SK-MEL-5 (cell line): ENCODE measurements around the gene RAB13. TPM values are rescaled to one million over a fixed set of nuclear protein-coding genes. Genes with fewer than 3 reads are reported as not detected.
A peak's percentile ranks its signal among the peaks of the same experiment; 100 is the strongest.

Source experiments
- DNase-seq: peaks from one replicate; pipeline ENCODE4 v3.0.0-alpha.2; 2016; ENCODE audit warnings: low read depth, low spot score
- in situ Hi-C: cut with HindIII; loops from 2 replicates; pipeline ENCODE4 v1.10.0; 2016; ENCODE audit warnings: low sequenced_read_pairs, high pct_unique_total_duplicates, low pct_unique_long_range_greater_than_20kb
- total RNA-seq: library from RNA; depleted of rRNA; stranded (reverse); fragments of >200 nt; shearing (Covaris generic); gene quantifications from 2 replicates; pipeline ENCODE4 v1.2.3, GENCODE V29; 2014

The RAB13 gene
- total RNA-seq, 1 experiment from 2014 or later = 55.6 TPM

DNA sequence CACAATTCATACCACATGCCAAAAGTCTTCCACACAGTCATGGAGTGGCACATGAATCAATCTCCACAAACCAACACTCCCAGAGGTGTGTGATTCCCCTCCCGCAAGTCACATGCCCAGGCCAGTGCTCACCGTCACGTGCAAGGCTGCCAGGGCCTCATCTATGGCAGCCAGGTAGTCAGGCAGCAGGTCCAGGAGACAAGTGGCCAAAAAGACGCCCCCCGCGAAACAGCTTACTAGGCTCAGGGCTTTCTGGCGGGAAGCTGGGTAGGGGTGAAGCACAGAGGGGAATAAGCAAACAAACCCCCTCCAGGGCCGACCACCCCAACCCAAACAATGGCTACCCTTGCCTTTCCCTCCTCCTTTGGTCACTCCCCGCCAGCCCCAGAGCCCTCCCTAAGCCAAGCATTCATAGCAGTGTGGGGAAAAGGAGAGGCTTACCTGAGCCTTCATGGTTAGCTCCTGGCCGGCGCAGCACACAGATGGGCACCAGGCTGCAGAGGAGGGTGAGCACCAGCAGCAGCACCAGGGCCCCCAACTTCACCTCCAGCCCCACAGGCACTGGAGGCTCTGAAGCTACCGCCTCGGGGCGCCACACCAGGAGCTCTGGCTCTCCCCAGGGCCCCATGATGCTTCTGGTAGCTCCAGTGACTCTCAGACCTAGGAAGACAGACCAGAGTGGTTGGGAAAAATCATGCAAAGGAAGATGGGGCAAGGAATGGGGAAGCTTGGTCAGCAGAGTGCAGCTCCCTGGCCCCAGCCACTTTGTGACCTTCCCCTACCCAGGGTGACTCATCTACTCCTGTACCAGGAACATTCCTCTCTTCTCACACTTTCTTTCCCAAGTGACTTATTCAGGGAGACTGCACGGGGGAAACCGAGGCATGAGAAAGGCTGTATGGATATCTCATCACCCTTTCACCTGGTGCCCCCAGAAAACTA lies 23.8 kb downstream of the RAB13 start:
- peak; percentile 42 for DNase-seq
- in situ Hi-C loops = no loop called here

DNA sequence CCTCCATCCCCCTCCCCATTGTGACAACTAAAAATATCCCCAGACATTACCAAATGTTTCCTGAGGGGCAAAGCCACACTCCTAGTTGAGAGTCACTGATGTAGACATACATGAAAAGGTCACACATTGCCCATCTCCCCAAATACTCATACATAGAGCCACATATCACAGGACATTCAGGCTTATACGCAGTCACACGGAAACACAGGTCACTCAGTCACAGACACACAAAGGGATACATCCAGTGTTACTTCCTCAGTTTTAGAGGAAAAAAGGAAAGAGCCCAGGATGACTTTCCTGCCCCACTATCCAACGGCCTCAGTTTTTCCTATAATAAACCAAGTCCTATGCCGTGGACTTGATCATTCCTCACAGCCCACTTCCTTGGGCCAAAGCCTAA lies 24.7 kb downstream of the RAB13 start:
- in situ Hi-C loops = no loop called here
- DNase-seq = no peak

DNA sequence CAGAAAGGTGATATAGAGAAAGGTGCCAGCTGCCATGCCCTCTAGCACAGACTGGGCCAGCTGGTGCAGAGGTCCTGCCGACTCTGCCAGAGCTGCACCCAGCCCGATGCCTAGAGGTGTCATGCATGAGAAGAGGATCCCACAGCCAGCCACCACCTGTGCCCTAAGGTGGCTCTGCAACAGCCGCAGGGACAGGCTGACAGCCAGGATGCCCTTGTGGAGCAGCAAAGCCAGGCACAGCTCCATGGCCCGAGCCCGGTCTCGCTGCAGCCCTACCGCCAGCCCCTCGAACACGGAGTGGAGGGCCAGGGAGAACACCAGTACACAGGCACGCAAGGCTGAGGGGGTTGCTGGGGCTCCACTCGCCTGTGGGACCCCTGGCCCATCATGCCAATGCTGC lies 25.9 kb downstream of the RAB13 start:
- in situ Hi-C loops = no loop called here
- no peak for DNase-seq

DNA sequence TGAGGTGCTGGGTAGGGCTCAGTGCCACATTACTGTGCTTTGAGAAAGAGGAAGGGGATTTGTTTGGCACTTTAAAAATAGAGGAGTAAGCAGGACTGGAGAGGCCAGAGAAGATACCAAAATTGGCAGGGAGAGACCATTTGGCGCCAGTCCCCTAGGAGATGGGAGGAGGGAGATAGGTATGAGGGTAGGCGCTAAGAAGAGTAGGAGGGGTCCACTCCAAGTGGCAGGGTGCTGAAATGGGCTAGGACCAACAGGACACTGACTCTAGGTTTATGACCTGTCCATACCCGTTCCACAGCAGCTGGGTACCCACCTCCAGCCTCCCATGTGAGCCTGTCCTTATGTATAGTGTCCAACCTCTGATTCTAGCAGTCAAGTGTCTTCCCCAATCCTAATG lies 26.7 kb downstream of the RAB13 start:
- no peak for DNase-seq
- in situ Hi-C loops = no loop called here

DNA sequence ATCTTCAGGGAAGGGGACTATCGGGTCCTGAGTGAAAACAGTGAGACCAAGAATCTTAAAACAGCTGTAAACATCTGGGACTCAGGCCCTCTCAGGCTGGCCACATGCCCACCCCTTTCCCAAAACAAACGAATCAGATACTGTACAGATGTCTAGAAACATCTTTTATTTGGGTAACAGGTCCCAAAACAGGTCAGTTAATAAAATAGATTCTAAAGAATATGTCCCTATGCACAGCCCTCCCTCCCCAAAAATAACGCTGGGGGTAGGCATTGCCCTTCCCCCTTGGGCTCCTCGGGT lies 27.2 kb downstream of the RAB13 start:
- no peak for DNase-seq
- in situ Hi-C loops = no loop called here

GRCh38 chr1:153958111-153958960 lies 27.8 kb downstream of the RAB13 start, which contains the start of gene CRTC2:
Gene CRTC2, minus strand, starts transcription at chr1:153958612. Its CDS starts 115 bp downstream, at chr1:153958497.
- DNase-seq = peak; percentile 100
- in situ Hi-C loops = no loop called here

DNA sequence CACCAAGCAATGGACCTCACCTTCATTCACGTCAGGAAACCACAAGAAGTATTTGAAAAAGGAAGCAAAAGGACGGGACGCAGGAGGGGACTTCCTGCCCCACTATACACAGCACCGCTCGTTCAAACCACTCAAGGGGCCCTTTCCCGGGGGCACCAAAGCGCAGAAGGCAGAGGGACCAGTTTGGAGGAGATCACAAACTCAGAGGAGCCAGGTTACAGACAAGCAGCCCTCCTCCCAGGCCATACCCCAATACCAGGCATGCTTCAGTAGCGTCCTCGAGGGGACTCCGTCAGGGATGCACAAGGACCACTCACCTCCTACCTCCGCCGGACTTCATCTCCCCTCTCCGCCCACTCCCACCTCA lies 28.4 kb downstream of the RAB13 start:
- DNase-seq = no peak
- in situ Hi-C loops = no loop called here

- in situ Hi-C loops = no loop called here
Measured at GRCh38 chr1:153956997-153957715, 29.0 kb downstream of the RAB13 start.

DNA sequence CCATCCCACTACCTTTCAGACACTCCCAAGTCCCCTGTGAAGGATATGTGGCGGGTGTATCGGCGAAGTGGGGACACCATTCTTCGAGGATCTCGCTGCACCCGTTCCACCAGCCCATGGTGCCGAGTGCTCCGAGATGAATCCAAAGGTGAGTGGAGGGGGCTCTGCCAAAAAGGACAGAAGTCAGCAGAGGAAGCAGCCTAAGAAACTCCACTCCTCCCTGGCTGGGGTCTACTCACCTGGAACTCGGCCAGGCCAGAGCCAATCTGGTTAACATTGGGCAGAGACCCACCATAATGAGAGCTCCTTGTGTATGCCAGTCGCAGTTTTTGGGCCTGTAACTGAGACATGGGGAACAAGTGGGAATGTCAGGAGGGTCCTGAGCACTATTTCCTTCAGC lies 31.3 kb downstream of the RAB13 start:
- DNase-seq = no peak
- in situ Hi-C loops = no loop called here

More at GRCh38 chr1:153956997-153957715, 29.0 kb downstream of the RAB13 start:
- DNase-seq = no peak

GRCh38 chr1:153953859-153954365 lies 32.2 kb downstream of the RAB13 start:
- DNase-seq = no peak
- in situ Hi-C loops = no loop called here

- in situ Hi-C loops = no loop called here
- DNase-seq = no peak
Measured at GRCh38 chr1:153951801-153952200, 34.3 kb downstream of the RAB13 start.

- no peak for DNase-seq
- in situ Hi-C loops = no loop called here
Measured at GRCh38 chr1:153951183-153951582, 35.0 kb downstream of the RAB13 start.

GRCh38 chr1:153946622-153947241 lies 39.4 kb downstream of the RAB13 start, which contains the start of gene DENND4B:
Gene DENND4B, minus strand, starts transcription at chr1:153946718. Its CDS starts 2,344 bp downstream, at chr1:153944374.
- peak; percentile 87 for DNase-seq
- in situ Hi-C loops = no loop called here

DNA sequence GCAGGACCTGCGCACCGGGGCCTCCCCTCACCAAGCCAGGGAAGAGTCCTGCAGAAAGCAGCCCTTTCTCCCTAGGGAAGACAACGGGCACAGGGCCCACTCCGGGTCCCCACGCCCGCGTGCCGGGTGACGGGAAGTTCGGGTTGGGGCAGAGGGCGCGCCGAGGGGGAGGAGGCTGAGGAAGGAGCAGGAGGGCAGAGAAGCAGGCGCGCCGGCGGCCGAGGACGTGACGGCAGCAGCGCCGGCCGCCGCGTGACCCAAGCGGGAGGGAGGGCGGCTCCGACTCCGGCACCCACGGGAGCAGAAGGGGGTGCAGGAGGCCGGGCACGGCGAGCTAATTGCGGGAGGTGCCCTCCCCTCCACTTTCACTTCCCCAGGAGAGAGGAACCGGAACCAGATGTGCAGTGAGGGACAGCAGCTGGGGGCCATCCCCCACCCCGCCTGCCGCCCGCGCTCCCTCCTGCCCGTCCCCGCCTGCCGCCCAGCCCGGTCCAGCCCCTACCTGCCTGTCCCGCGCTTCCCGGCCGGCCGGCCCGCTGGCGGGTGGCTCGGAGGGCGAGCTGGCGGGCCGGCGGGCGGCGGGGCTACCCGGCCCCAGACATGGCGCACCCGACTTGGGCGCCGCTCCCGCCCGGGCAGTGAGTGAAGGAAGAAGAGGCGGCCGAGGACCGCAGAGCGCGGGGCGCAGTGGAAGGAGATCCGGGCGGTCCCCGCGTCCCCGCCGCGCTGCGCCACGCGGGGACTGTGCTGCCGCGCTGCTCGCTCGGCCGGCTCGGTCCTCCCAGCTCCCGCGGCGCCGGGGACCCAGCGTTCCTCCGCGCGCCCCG lies 40.1 kb downstream of the RAB13 start:
- DNase-seq = peak; percentile 81
- in situ Hi-C loops = no loop called here

GRCh38 chr1:153945131-153945794 lies 40.9 kb downstream of the RAB13 start:
- in situ Hi-C loops = no loop called here
- peak; percentile 31 for DNase-seq

DNA sequence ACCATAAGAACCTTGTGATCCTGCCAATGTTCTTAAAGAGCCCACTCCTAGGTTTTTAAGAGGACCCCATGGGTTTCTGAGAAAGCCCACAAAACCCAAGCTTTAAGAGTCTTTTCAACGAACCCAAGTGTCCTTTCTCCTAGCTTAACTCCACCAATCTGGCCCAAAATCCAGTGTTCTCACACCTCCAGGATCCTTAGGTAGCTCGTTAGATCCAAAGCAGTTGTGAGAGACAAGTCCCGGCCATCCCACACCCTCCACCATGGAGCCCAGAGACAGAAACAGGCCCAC lies 41.4 kb downstream of the RAB13 start:
- in situ Hi-C loops = no loop called here
- DNase-seq = no peak
